ENCODE data around the gene AVPR1A. TPM values are rescaled to one million over a fixed set of nuclear protein-coding genes. Genes with fewer than 3 reads are reported as not detected.

The AVPR1A gene
- polyA plus RNA-seq, 1 donor from 2014 or later, result not detected

DNA sequence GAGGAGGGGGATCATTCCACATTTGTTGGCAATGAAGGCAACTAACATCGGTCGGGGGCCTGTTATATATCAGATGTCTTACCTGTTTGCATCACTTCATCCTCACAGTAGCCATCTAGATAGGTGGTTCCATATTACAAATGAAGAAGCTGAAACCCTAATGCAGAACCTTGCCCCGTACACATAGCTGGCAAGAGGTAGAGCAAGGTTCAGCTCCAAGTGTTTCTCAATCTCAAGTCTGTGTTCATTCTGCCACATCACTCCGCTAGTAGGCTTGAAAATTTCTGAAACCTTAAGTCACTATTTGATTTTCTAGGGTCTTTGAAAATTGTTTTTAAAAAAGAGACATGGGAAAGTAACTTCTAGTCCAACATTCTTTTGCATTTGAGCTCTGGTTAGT is 17.0 kb downstream of the AVPR1A start:
- no peaks in the 10 kb centered on the region for H3K4me1 Mint-ChIP-seq
- no peaks in the 10 kb centered on the region for H3K27me3 Mint-ChIP-seq
- no peak overlapping the region for H3K4me3 Mint-ChIP-seq
- H3K27ac Mint-ChIP-seq, result no peak overlapping the region
- H3K9me3 Mint-ChIP-seq, result no peaks in the 10 kb centered on the region
- no peaks in the 10 kb centered on the region for H3K36me3 Mint-ChIP-seq

DNA sequence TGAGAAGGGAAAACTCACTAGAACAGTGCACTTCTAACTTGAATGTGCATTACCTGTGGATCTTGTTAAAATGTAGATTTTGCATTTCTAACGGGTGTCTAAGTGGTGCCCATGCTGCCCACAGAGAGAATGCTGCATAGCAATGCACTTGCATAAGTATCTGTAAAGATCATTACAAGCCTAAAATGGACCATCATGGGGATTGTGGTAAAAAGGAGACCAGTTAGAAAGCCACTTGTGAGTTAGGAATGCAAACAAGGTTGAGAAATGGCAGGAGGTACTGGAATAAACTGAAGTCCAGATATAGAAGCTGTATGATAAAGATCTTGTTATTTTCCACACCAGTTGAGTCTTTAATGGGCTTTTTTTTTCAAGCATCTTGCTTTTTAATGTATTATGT is 18.8 kb downstream of the AVPR1A start:
- Mint-ChIP-seq H3K36me3 (no peaks in the 10 kb centered on the region), H3K9me3 (no peaks in the 10 kb centered on the region), H3K4me1 (no peaks in the 10 kb centered on the region), H3K27me3 (no peaks in the 10 kb centered on the region), H3K27ac (no peak overlapping the region), H3K4me3 (no peak overlapping the region)

DNA sequence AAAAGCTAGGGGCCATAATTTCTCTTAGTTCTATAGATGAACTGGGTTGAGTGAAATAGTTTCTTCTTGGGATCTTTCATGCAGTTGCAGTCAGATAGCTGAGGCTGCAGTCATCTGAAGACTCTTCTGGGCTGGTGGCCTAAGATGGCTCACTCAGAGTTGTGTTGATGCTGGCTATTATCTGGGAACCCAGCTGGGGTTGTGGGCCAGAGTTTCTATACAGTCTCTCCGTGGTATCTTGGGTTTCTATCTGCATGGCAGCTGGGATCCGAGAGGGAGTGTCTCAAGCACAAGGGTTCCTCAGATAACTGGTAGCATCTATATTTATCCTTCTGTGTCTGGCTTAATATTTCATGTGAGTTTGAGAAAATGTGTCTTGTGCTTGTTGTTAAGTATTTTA is 21.1 kb downstream of the AVPR1A start:
- Mint-ChIP-seq H3K36me3 (no peaks in the 10 kb centered on the region), H3K27ac (no peak overlapping the region), H3K9me3 (no peaks in the 10 kb centered on the region), H3K4me3 (no peak overlapping the region), H3K4me1 (no peaks in the 10 kb centered on the region), H3K27me3 (no peaks in the 10 kb centered on the region)

DNA sequence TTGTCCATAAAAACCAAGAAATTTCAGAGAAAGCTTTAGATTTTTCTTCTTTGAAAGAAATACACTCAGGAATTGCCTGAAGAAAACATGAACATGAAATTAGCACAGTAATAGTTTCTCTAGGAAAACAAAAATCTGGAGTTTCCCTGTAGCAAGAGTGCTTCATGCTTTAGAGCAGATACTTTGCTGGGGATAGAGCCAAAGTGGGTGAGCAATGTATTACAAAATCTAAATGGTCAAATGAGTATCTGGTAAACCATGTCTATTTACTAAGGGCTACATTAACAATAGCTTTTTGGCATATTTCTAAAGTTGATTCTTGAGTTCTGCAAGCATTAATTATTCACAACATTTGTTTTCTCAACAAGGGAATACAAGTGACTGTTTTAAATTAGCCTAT is 26.2 kb downstream of the AVPR1A start:
- H3K27ac Mint-ChIP-seq, result no peak overlapping the region
- H3K9me3 Mint-ChIP-seq, result no peaks in the 10 kb centered on the region
- no peaks in the 10 kb centered on the region for H3K4me1 Mint-ChIP-seq
- no peaks in the 10 kb centered on the region for H3K36me3 Mint-ChIP-seq
- H3K4me3 Mint-ChIP-seq, result no peak overlapping the region
- H3K27me3 Mint-ChIP-seq, result no peaks in the 10 kb centered on the region

DNA sequence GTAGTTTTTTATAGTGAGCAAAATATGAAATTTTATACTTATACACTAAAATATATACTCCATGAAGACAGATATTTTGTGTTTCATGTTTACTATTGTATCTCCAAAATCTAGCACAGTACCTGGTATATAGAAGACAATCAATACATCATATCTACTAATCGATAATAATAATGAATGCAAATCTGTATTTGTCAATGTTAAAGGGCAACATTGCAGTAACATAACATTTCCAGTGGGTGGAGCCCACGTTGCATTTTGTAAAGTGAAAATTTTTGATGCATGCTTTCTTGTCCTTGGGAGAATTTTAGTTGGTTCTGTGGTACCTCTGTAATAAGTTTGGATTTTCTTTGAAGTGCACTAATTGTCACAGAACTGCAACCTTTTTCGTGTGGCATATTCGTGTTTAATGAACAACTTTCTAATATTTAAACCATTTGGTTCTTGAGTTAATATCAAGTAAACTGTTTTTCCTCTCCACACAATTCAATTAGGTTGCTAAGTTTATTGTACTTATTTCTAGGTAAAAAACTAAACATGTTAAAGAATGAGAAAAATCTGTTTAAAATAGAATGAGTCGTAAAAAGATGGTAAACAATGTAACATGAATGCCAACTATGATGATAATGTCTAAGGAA is 47.4 kb downstream of the AVPR1A start:
- H3K9me3 Mint-ChIP-seq, result no peaks in the 10 kb centered on the region
- no peak overlapping the region for H3K4me3 Mint-ChIP-seq
- peaks cover 4% of the 10 kb centered on the region for H3K27me3 Mint-ChIP-seq
- H3K36me3 Mint-ChIP-seq, result no peaks in the 10 kb centered on the region
- no peak overlapping the region for H3K27ac Mint-ChIP-seq
- no peaks in the 10 kb centered on the region for H3K4me1 Mint-ChIP-seq

DNA sequence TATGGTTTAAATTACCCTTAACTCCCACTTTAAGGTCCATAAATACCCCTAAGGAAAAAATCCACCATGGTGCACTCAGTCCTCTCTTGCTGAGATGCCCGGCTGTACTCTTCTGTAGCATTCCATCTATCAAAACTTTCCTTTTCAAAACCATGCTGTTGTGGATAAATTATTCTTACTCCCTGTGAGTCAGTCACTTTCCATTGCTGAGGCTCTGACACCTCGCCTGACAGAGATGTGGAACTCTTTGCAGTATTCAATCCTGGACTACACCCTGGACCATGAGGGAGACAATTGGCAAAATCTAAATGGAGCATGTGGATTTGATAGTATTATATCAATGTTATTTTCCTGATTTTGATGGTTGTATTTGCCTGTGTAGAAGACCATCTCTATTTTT is 49.1 kb downstream of the AVPR1A start:
- H3K27ac Mint-ChIP-seq, result no peak overlapping the region
- H3K27me3 Mint-ChIP-seq, result peaks cover 4% of the 10 kb centered on the region
- no peaks in the 10 kb centered on the region for H3K4me1 Mint-ChIP-seq
- H3K36me3 Mint-ChIP-seq, result no peaks in the 10 kb centered on the region
- no peak overlapping the region for H3K4me3 Mint-ChIP-seq
- H3K9me3 Mint-ChIP-seq, result no peaks in the 10 kb centered on the region

DNA sequence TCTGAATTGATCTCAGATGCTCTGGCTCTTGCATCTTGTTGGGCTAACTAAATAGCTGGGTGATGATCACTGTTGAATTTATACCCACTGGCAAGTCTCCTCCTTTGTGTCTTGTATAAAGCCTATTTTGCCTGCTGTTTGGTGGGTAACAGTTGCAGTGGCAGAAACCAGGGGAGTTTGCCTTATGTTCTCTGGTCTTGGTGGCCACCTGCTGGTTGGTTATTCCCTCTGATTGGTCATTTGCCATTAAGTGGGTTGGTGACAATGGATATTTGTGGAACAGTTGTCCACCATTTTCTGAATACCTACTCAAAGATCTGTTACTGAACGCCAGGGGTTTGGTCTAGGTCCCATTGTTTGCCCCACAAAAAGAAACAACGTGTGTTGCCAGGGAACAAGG is 52.1 kb downstream of the AVPR1A start:
- H3K4me3 Mint-ChIP-seq, result no peak overlapping the region
- peaks cover 4% of the 10 kb centered on the region for H3K27me3 Mint-ChIP-seq
- no peaks in the 10 kb centered on the region for H3K4me1 Mint-ChIP-seq
- H3K27ac Mint-ChIP-seq, result no peak overlapping the region
- H3K36me3 Mint-ChIP-seq, result no peaks in the 10 kb centered on the region
- H3K9me3 Mint-ChIP-seq, result no peaks in the 10 kb centered on the region

DNA sequence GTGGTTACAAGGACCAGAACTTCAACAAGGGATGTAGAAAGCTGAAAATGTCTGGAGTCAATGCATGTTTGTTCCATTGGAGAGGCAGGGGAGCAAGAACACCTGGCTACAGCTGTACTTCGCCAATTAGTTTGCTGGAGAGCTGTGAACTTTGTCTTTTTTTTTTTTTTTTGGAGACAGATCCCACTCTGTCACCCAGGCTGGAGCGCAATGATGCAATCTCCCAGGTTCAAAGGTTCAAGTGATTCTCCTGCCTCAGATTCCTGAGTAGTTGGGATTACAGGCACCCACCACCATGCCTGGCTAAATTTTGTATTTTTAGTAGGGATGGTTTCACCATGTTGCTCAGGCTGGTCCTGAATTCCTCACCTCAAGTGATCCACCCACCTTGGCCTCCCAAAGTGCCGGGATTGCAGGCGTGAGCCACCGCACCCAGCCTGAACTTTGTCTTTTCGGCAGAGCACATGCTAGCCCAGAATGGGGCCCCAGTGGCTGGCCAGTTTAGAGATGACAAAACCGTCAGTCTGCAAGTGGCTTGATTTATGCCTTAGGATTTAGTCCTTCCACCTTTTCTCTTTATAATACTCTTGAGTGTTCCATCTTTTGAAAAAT is 55.5 kb downstream of the AVPR1A start:
- Mint-ChIP-seq H3K27me3 (peaks cover 4% of the 10 kb centered on the region), H3K27ac (no peak overlapping the region), H3K9me3 (no peaks in the 10 kb centered on the region), H3K4me1 (peaks cover 0 to 2% (median 0%) of the 10 kb centered on the region in 3 donors), H3K4me3 (no peak overlapping the region), H3K36me3 (no peaks in the 10 kb centered on the region)

DNA sequence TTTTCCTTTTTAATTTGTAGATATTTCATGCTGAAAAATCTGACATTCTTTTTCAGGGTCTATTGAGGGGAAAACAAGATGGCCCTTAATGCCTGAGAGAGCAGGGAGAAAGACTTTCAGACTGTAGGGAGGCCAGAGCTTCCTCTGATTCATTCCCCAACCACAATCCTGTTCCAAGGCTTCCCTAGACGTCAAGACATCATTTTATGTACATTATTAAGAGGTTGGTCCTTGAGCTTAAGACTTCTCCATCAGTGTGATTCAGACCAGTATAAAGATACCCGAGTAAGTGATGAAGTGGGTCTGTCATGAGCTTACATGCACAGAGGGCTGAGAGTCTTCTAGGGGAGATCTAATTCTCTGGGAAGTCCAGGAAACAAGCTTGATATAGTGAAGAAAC is 57.3 kb downstream of the AVPR1A start:
- no peaks in the 10 kb centered on the region for H3K36me3 Mint-ChIP-seq
- peaks cover 0 to 2% (median 0%) of the 10 kb centered on the region in 3 donors for H3K4me1 Mint-ChIP-seq
- no peaks in the 10 kb centered on the region for H3K27me3 Mint-ChIP-seq
- H3K9me3 Mint-ChIP-seq, result peaks cover 0 to 4% (median 0%) of the 10 kb centered on the region in 3 donors
- H3K4me3 Mint-ChIP-seq, result no peak overlapping the region
- H3K27ac Mint-ChIP-seq, result no peak overlapping the region

DNA sequence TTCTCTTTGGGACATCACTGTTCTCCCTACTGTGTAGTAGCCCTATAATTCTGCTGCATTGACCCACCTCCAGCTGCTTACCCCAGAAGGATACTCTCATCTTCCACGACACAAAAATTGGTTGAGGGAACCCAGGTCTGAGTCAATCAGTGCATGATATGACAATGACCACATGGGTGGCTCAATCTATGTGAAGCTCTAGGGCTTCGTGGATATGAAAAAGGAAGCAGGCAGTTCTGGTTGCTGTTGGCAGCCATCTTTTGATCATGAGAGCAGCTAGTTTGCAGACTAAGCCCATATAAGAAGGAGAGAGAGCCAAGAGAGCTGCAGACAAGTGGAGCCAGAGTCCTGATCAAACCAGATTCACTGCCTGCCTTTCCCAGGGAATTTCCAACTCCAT is 57.9 kb downstream of the AVPR1A start:
- no peaks in the 10 kb centered on the region for H3K36me3 Mint-ChIP-seq
- H3K9me3 Mint-ChIP-seq, result peaks cover 0 to 6% (median 0%) of the 10 kb centered on the region in 3 donors
- no peaks in the 10 kb centered on the region for H3K27me3 Mint-ChIP-seq
- H3K4me3 Mint-ChIP-seq, result no peak overlapping the region
- peaks cover 0 to 2% (median 0%) of the 10 kb centered on the region in 3 donors for H3K4me1 Mint-ChIP-seq
- H3K27ac Mint-ChIP-seq, result no peak overlapping the region

Other genes starting within 250 kb of the AVPR1A start
- not detected for gene PPM1H, start 216.1 kb downstream of the AVPR1A start, polyA plus RNA-seq

All from IgD-negative memory B cell (primary cell).